K562 (cell line): Measurements from ENCODE around the gene GAL3ST3. TPM values are rescaled to one million over a fixed set of nuclear protein-coding genes. Genes with fewer than 3 reads are reported as not detected.

Experiments used
- ARID2 ChIP-seq: fragments of 450-650 bp; IDR thresholded peaks from 2 replicates; pipeline ENCODE4 v1.6.1; 2017; ENCODE audit warnings: antibody characterized with exemption, mild to moderate bottlenecking
- DIDO1 ChIP-seq: fragments of 450-650 bp; IDR thresholded peaks from 2 replicates; pipeline ENCODE4 v1.6.1; 2016; ENCODE audit warnings: low read depth, missing biosample characterization, missing genetic modification characterization
- FOXP1 ChIP-seq: sonication (generic); formaldehyde crosslinking; IDR thresholded peaks from 2 replicates; pipeline ENCODE4 v1.8.0; 2022; ENCODE audit warnings: mild to moderate bottlenecking, missing genetic modification reagents
- GABPB1 ChIP-seq: sonication (generic); formaldehyde crosslinking; IDR thresholded peaks from 2 replicates; pipeline ENCODE4 v1.8.0; 2022; ENCODE audit warnings: mild to moderate bottlenecking, missing genetic modification reagents
- GTF2F1 ChIP-seq: IDR thresholded peaks from 2 replicates; pipeline ENCODE4 v1.6.1; 2011; ENCODE audit warnings: low read depth, low read length, improper control_type of control experiment
- HDAC2 ChIP-seq: fragments of 450-650 bp; IDR thresholded peaks from 2 replicates; pipeline ENCODE4 v1.6.1; 2016; ENCODE audit warnings: mild to moderate bottlenecking
- HDAC8 ChIP-seq: fragments of 450-650 bp; IDR thresholded peaks from 2 replicates; pipeline ENCODE4 v1.6.1; 2016; ENCODE audit warnings: mild to moderate bottlenecking, missing genetic modification characterization, moderate library complexity, missing compliant biosample characterization
- HDGF ChIP-seq: fragments of 450-650 bp; IDR thresholded peaks from 2 replicates; pipeline ENCODE4 v1.6.1; 2016
- NKRF ChIP-seq: fragments of 450-650 bp; IDR thresholded peaks from 2 replicates; pipeline ENCODE4 v1.6.1; 2016; ENCODE audit warnings: borderline replicate concordance
- NR4A1 ChIP-seq, 2 experiments: fragments of 250-450 bp in 1 of 2; fragments of 450-650 bp in 1 of 2; sonication (Bioruptor Pico) in 1 of 2; IDR thresholded peaks; 2 replicates each; pipeline versions ENCODE4 v1.4.0 to v1.6.1; 2016 to 2020; ENCODE audit warnings: mild to moderate bottlenecking in 2 of 2, missing compliant biosample characterization in 1 of 2, missing genetic modification characterization in 1 of 2, moderate library complexity in 1 of 2
- PML ChIP-seq: IDR thresholded peaks from 2 replicates; pipeline ENCODE4 v1.6.1; 2012; ENCODE audit warnings: low read length, inconsistent platforms
- SPI1 ChIP-seq: IDR thresholded peaks from 2 replicates; pipeline ENCODE4 v1.6.1; 2011; ENCODE audit warnings: low read depth, low read length, control low read depth, borderline replicate concordance
- TAF1 ChIP-seq: IDR thresholded peaks from 2 replicates; pipeline ENCODE4 v1.6.1; 2011; ENCODE audit warnings: mild to moderate bottlenecking, low read length, moderate library complexity; ENCODE audit not compliant: insufficient read depth, control insufficient read depth, severe bottlenecking; ENCODE audit errors: extremely low read depth
- TAL1 ChIP-seq: fragments of 450-650 bp; IDR thresholded peaks from 2 replicates; pipeline ENCODE4 v1.6.1; 2016; ENCODE audit warnings: mild to moderate bottlenecking
- ZFP30 ChIP-seq: fragments of 250-450 bp; sonication (Bioruptor Pico); IDR thresholded peaks from 2 replicates; pipeline ENCODE4 v1.8.0; 2022; ENCODE audit warnings: moderate library complexity, mild to moderate bottlenecking, inconsistent platforms, borderline replicate concordance
- ZNF384 ChIP-seq: IDR thresholded peaks from 2 replicates; pipeline ENCODE4 v1.6.1; 2012; ENCODE audit warnings: low read depth, low read length, improper control_type of control experiment
- ZNF407 ChIP-seq: fragments of 450-650 bp; IDR thresholded peaks from 2 replicates; pipeline ENCODE4 v1.6.1; 2016; ENCODE audit warnings: low read depth
- ZNF583 ChIP-seq: fragments of 250-450 bp; sonication (Bioruptor Pico); IDR thresholded peaks from 2 replicates; pipeline ENCODE4 v1.4.0; 2020
- ZNF77 ChIP-seq: fragments of 250-450 bp; sonication (Bioruptor Pico); IDR thresholded peaks from 2 replicates; pipeline ENCODE4 v1.5.0; 2020
- polyA plus RNA-seq, 8 experiments: library from polyadenylated mRNA; depleted of rRNA in 4 of 8; stranded (reverse) in 5 of 8; unstranded in 3 of 8; fragments of >200 nt; fragmentation: Nextera tagmentation in 2 of 8; fragmentation: Illumina TruSeq in 1 of 8; extraction: Ambion mirVana in 2 of 8; extraction: Trizol in 1 of 8; gene quantifications; 2 replicates each; pipeline versions ENCODE4 v1.2.1 to v1.2.3, GENCODE V29; 2011 to 2014; ENCODE audit warnings: inconsistent platforms in 1 of 8, missing spikeins in 1 of 8
- total RNA-seq, 7 experiments: library from RNA; depleted of rRNA in 6 of 7; stranded (reverse); fragments of >200 nt in 6 of 7; fragmentation: Illumina TruSeq in 2 of 7; extraction: Trizol in 2 of 7; gene quantifications; 2 replicates each; pipeline versions ENCODE4 v1.2.1 to v1.2.3, GENCODE V29; 2011 to 2021; ENCODE audit warnings: low replicate concordance in 1 of 7

Gene GAL3ST3
- total and polyA plus RNA-seq, 9 of the 15 experiments (the other 6 are each of a cell fraction or from before 2014, with no cell fraction given) = not detected

GRCh38 chr11:66001942-66002647, 46.9 kb downstream of the GAL3ST3 start, which contains the start of the genes BANF1 and EIF1AD (continued):
- TF ChIP-seq PML (peak; percentile 91), ZNF407 (0 out of 2 replicates have a peak, but pooled peaks have one; percentile 51), ARID2 (no peak), GTF2F1 (peak; percentile 87), DIDO1 (tag) (peak; percentile 97), SPI1 (peak; percentile 71; the same call in 1 of the 2 replicates), TAF1 (peak; percentile 98), HDAC8 (no peak), TAL1 (no peak), HDGF (no peak), FOXP1 (CRISPR knock-in tag) (peak; percentile 35), ZNF583 (CRISPR knock-in tag) (no peak), HDAC2 (peak; percentile 92; the same call in 1 of the 2 replicates), ZFP30 (CRISPR knock-in tag) (no peak), GABPB1 (CRISPR knock-in tag) (peak; percentile 100), NR4A1 (CRISPR knock-in tag; IDR thresholded peaks at IDR 0.05) (no peak), NR4A1 (tag; IDR thresholded peaks at IDR 0.05) (peak; percentile 88; the same call in 1 of the 2 replicates), NKRF (peak; percentile 86; the same call in 1 of the 2 replicates), ZNF384 (peak; percentile 59; the same call in 1 of the 2 replicates), ZNF77 (no peak)
